Duodenal mucosa (tissue), 2 donors: ENCODE data around the gene TRIM9.

Source experiments
- H3K27ac ChIP-seq: one replicate; pipeline ENCODE4 v1.7.0; 2013; ENCODE audit warnings: low read depth, low read length
- H3K27me3 ChIP-seq, 2 donors: one replicate each; pipeline ENCODE4 v1.7.0; 2013; ENCODE audit warnings: low read length in 2 of 2, control low read depth in 1 of 2; ENCODE audit not compliant: insufficient read depth in 2 of 2, control insufficient read depth in 1 of 2
- H3K36me3 ChIP-seq, 2 donors: one replicate each; pipeline ENCODE4 v1.7.0; 2013; ENCODE audit warnings: low read length in 2 of 2, control low read depth in 1 of 2; ENCODE audit not compliant: insufficient read depth in 2 of 2, control insufficient read depth in 1 of 2
- H3K4me1 ChIP-seq, 2 donors: one replicate each; pipeline ENCODE4 v1.7.0; 2013; ENCODE audit warnings: low read length in 2 of 2, control low read depth in 1 of 2; ENCODE audit not compliant: insufficient read depth in 2 of 2, control insufficient read depth in 1 of 2
- H3K4me3 ChIP-seq, 2 donors: one replicate each; pipeline ENCODE4 v1.7.0; 2013; ENCODE audit warnings: low read length in 2 of 2, low read depth in 1 of 2
- H3K9ac ChIP-seq, 2 donors: one replicate each; pipeline ENCODE4 v1.7.0; 2013; ENCODE audit warnings: low read length in 2 of 2, low read depth in 1 of 2
- H3K9me3 ChIP-seq, 2 donors: one replicate each; pipeline ENCODE4 v1.7.0; 2013; ENCODE audit warnings: low read length in 2 of 2, control low read depth in 1 of 2; ENCODE audit not compliant: control insufficient read depth in 1 of 2

The TRIM9 gene

GRCh38 chr14:51080645-51081044, 14.3 kb downstream of the TRIM9 start:
- H3K27me3 ChIP-seq = no peaks in the 10 kb centered on the region
- no peaks in the 10 kb centered on the region for H3K9me3 ChIP-seq
- H3K4me1 ChIP-seq = no peaks in the 10 kb centered on the region
- no peak overlapping the region for H3K4me3 ChIP-seq
- no peak overlapping the region for H3K27ac ChIP-seq
- H3K36me3 ChIP-seq = no peaks in the 10 kb centered on the region
- no peak overlapping the region for H3K9ac ChIP-seq

- H3K36me3 ChIP-seq = no peaks in the 10 kb centered on the region
- H3K27ac ChIP-seq = no peak overlapping the region
- no peak overlapping the region for H3K9ac ChIP-seq
- H3K4me1 ChIP-seq = no peaks in the 10 kb centered on the region
- no peak overlapping the region for H3K4me3 ChIP-seq
- no peaks in the 10 kb centered on the region for H3K27me3 ChIP-seq
- no peaks in the 10 kb centered on the region for H3K9me3 ChIP-seq
These were observed 15.4 kb downstream of the TRIM9 start for GRCh38 chr14:51079489-51079888.

GRCh38 chr14:51079085-51079484, 15.8 kb downstream of the TRIM9 start:
- no peak overlapping the region for H3K4me3 ChIP-seq
- H3K36me3 ChIP-seq = no peaks in the 10 kb centered on the region
- H3K9ac ChIP-seq = no peak overlapping the region
- H3K9me3 ChIP-seq = no peaks in the 10 kb centered on the region
- no peaks in the 10 kb centered on the region for H3K27me3 ChIP-seq
- no peaks in the 10 kb centered on the region for H3K4me1 ChIP-seq
- H3K27ac ChIP-seq = no peak overlapping the region

- Histone ChIP-seq H3K9ac (no peak overlapping the region), H3K9me3 (no peaks in the 10 kb centered on the region), H3K4me3 (no peak overlapping the region), H3K36me3 (no peaks in the 10 kb centered on the region), H3K27ac (no peak overlapping the region), H3K27me3 (no peaks in the 10 kb centered on the region), H3K4me1 (no peaks in the 10 kb centered on the region)
These were observed 20.1 kb downstream of the TRIM9 start for GRCh38 chr14:51074701-51075385.

- Histone ChIP-seq H3K9me3 (no peaks in the 10 kb centered on the region), H3K27ac (no peak overlapping the region), H3K9ac (no peak overlapping the region), H3K4me3 (no peak overlapping the region), H3K4me1 (no peaks in the 10 kb centered on the region), H3K27me3 (no peaks in the 10 kb centered on the region), H3K36me3 (no peaks in the 10 kb centered on the region)
These were observed 21.2 kb downstream of the TRIM9 start for GRCh38 chr14:51073731-51074130.

GRCh38 chr14:51072976-51073375, 21.9 kb downstream of the TRIM9 start:
- no peaks in the 10 kb centered on the region for H3K27me3 ChIP-seq
- H3K4me1 ChIP-seq = no peaks in the 10 kb centered on the region
- no peak overlapping the region for H3K9ac ChIP-seq
- no peak overlapping the region for H3K27ac ChIP-seq
- no peak overlapping the region for H3K4me3 ChIP-seq
- no peaks in the 10 kb centered on the region for H3K36me3 ChIP-seq
- H3K9me3 ChIP-seq = no peaks in the 10 kb centered on the region

GRCh38 chr14:51071857-51072256, 23.0 kb downstream of the TRIM9 start:
- Histone ChIP-seq H3K9me3 (no peaks in the 10 kb centered on the region), H3K36me3 (no peaks in the 10 kb centered on the region), H3K4me1 (no peaks in the 10 kb centered on the region), H3K4me3 (no peak overlapping the region), H3K27ac (no peak overlapping the region), H3K27me3 (no peaks in the 10 kb centered on the region), H3K9ac (no peak overlapping the region)

GRCh38 chr14:51070726-51071125, 24.2 kb downstream of the TRIM9 start:
- Histone ChIP-seq H3K36me3 (no peaks in the 10 kb centered on the region), H3K27me3 (no peaks in the 10 kb centered on the region), H3K9ac (no peak overlapping the region), H3K9me3 (no peaks in the 10 kb centered on the region), H3K4me3 (no peak overlapping the region), H3K27ac (no peak overlapping the region), H3K4me1 (no peaks in the 10 kb centered on the region)

GRCh38 chr14:51069055-51069454, 25.9 kb downstream of the TRIM9 start:
- no peak overlapping the region for H3K27ac ChIP-seq
- no peak overlapping the region for H3K9ac ChIP-seq
- H3K36me3 ChIP-seq = no peaks in the 10 kb centered on the region
- H3K4me1 ChIP-seq = no peaks in the 10 kb centered on the region
- no peak overlapping the region for H3K4me3 ChIP-seq
- H3K9me3 ChIP-seq = no peaks in the 10 kb centered on the region
- no peaks in the 10 kb centered on the region for H3K27me3 ChIP-seq

- Histone ChIP-seq H3K36me3 (no peaks in the 10 kb centered on the region), H3K27ac (no peak overlapping the region), H3K4me1 (no peaks in the 10 kb centered on the region), H3K9me3 (no peaks in the 10 kb centered on the region), H3K9ac (no peak overlapping the region), H3K27me3 (no peaks in the 10 kb centered on the region), H3K4me3 (no peak overlapping the region)
These were observed 26.6 kb downstream of the TRIM9 start for GRCh38 chr14:51068268-51068667.

- Histone ChIP-seq H3K9me3 (no peaks in the 10 kb centered on the region), H3K4me1 (no peaks in the 10 kb centered on the region), H3K9ac (no peak overlapping the region), H3K27ac (no peak overlapping the region), H3K27me3 (no peaks in the 10 kb centered on the region), H3K36me3 (no peaks in the 10 kb centered on the region), H3K4me3 (no peak overlapping the region)
These were observed 27.6 kb downstream of the TRIM9 start for GRCh38 chr14:51067295-51067694.
